ENCODE data around the gene RPS6KA2. TPM values are rescaled to one million over a fixed set of nuclear protein-coding genes. Genes with fewer than 3 reads are reported as not detected.

The RPS6KA2 gene
- total RNA-seq, 1 donor from 2014 or later: 33.7 TPM

DNA sequence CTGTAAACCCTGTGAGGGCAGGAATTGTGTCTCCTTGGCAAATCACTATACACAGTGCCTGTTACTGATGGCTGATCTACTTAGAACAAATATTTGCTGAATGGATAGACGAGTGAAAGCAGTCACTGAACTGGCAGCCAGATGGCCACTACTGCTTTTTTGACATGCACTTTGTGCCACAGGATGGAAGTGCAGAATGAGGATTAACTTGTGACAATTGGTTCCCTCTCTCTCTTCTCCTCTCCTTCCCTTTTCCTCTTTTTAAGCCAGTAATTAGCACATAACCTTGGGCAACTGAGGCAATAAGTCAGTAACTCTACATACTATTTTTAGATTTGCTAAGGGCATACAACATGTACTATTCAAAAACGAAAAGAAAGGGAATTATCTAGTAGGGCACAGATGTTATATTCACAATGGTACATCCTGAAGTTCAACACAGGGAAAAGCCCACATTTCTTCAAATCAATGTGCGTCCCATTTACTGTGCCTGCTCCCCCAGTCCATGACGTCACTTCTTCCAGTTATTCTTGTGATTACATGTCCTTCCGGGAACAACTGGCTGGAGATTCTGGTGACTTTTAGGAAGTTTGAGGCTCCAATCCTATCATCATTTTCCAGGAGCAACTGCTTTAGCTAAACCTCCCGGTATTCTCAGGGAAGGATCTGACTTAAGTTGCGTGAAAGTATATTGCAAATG, 17.0 kb upstream of the RPS6KA2 start:
- peaks cover 3% of the 10 kb centered on the region for H3K36me3 Mint-ChIP-seq (ENCODE audit: low read depth)
- H3K27me3 Mint-ChIP-seq (ENCODE audit: low read depth): no peaks in the 10 kb centered on the region
- H3K9me3 Mint-ChIP-seq: peaks cover 5% of the 10 kb centered on the region
- TF ChIP-seq CTCF (conservative IDR thresholded peaks at IDR 0.05): no peak
- no peak overlapping the region for H3K4me3 Mint-ChIP-seq
- no peak for DNase-seq (ENCODE audit: low read depth, low spot score)
- no peak overlapping the region for H3K27ac Mint-ChIP-seq (ENCODE audit: unreplicated experiment)
- peaks cover 5% of the 10 kb centered on the region for H3K4me1 Mint-ChIP-seq

DNA sequence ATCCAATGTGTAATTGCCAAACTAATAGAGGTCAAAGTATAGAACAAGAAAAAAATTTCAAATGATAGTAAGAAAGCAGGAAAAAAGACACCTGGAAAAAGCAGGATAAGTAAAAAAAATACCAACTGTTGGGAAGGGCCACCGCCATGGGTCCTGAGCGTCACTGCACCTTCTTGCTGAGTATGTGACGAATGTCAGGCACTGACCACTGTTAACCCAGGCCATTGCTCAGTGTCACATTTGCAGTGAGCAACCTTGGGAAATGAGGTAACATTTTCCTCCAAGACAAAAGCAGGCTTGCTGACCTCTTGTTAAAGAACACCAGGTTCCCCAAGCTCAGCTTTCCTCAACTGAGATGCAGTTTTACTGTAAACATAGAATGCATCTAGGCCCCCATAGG, 15.6 kb upstream of the RPS6KA2 start:
- no peaks in the 10 kb centered on the region for H3K27me3 Mint-ChIP-seq (ENCODE audit: low read depth)
- H3K9me3 Mint-ChIP-seq: peaks cover 5% of the 10 kb centered on the region
- H3K4me3 Mint-ChIP-seq: no peak overlapping the region
- H3K4me1 Mint-ChIP-seq: peaks cover 5% of the 10 kb centered on the region
- DNase-seq (ENCODE audit: low read depth, low spot score): no peak
- H3K27ac Mint-ChIP-seq (ENCODE audit: unreplicated experiment): no peak overlapping the region
- peaks cover 3% of the 10 kb centered on the region for H3K36me3 Mint-ChIP-seq (ENCODE audit: low read depth)
- TF ChIP-seq CTCF (conservative IDR thresholded peaks at IDR 0.05): no peak

- Mint-ChIP-seq H3K27ac (ENCODE audit: unreplicated experiment) (no peak overlapping the region), H3K27me3 (ENCODE audit: low read depth) (no peaks in the 10 kb centered on the region), H3K4me3 (no peak overlapping the region), H3K36me3 (ENCODE audit: low read depth) (peaks cover 3% of the 10 kb centered on the region), H3K4me1 (peaks cover 5% of the 10 kb centered on the region), H3K9me3 (peaks cover 5% of the 10 kb centered on the region)
- TF ChIP-seq CTCF (conservative IDR thresholded peaks at IDR 0.05): no peak
- DNase-seq (ENCODE audit: low read depth, low spot score): no peak
Observed at GRCh38 chr6:166640342-166641043, 13.4 kb upstream of the RPS6KA2 start.

GRCh38 chr6:166639921-166640320, 12.9 kb upstream of the RPS6KA2 start:
- no peak for TF ChIP-seq CTCF (conservative IDR thresholded peaks at IDR 0.05)
- no peaks in the 10 kb centered on the region for H3K27me3 Mint-ChIP-seq (ENCODE audit: low read depth)
- H3K4me3 Mint-ChIP-seq: no peak overlapping the region
- DNase-seq (ENCODE audit: low read depth, low spot score): no peak
- no peak overlapping the region for H3K27ac Mint-ChIP-seq (ENCODE audit: unreplicated experiment)
- H3K36me3 Mint-ChIP-seq (ENCODE audit: low read depth): peaks cover 3% of the 10 kb centered on the region
- peaks cover 5% of the 10 kb centered on the region for H3K9me3 Mint-ChIP-seq
- peaks cover 5% of the 10 kb centered on the region for H3K4me1 Mint-ChIP-seq

DNA sequence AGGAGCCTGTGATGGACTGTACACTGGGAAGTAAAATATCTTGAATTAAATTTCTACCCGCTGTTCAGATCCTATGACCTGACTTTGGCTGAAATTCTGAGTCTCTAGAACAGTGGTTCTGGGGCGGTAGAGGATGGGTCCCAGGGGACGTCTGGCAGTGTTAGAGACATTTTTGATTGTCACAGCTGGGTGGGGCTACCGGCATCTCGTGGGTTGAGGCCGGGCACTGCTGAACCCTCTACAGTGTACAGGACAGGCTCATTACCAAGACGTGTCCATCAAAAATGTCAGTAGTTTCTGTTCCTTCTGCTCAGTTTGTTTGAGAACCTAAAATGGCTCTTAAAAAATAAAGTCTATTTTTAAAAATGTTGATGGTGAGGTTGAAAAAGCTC, 11.5 kb upstream of the RPS6KA2 start:
- peaks cover 3% of the 10 kb centered on the region for H3K36me3 Mint-ChIP-seq (ENCODE audit: low read depth)
- no peak for TF ChIP-seq CTCF (conservative IDR thresholded peaks at IDR 0.05)
- H3K27ac Mint-ChIP-seq (ENCODE audit: unreplicated experiment): no peak overlapping the region
- H3K27me3 Mint-ChIP-seq (ENCODE audit: low read depth): no peaks in the 10 kb centered on the region
- H3K9me3 Mint-ChIP-seq: peaks cover 1% of the 10 kb centered on the region
- no peak overlapping the region for H3K4me3 Mint-ChIP-seq
- H3K4me1 Mint-ChIP-seq: peaks cover 11% of the 10 kb centered on the region
- no peak for DNase-seq (ENCODE audit: low read depth, low spot score)

Measured in neural crest cell (in vitro differentiated cells).